GM23338 (cell line): ENCODE data around the gene KIAA1671.

Experiments
- CREB1 ChIP-seq: fragments of 250-450 bp; sonication (Bioruptor Pico); IDR thresholded peaks from 2 replicates; pipeline ENCODE4 v1.5.0; 2020; ENCODE audit warnings: low read depth, mild to moderate bottlenecking, moderate library complexity
- EZH2 ChIP-seq: fragments of 200-600 bp; sonication (generic); IDR thresholded peaks from one replicate; pipeline ENCODE4 v1.8.0; 2017; ENCODE audit warnings: antibody characterized with exemption, mild to moderate bottlenecking, low read depth; ENCODE audit not compliant: unreplicated experiment
- EZH2phosphoT487 ChIP-seq: fragments of 200-600 bp; sonication (generic); IDR thresholded peaks from one replicate; pipeline ENCODE4 v1.8.1; 2018; ENCODE audit warnings: antibody characterized with exemption; ENCODE audit not compliant: unreplicated experiment
- JUNB ChIP-seq: IDR thresholded peaks from one replicate; pipeline ENCODE4 v1.6.1; 2016; ENCODE audit warnings: antibody characterized with exemption; ENCODE audit not compliant: unreplicated experiment
- POLR2AphosphoS5 ChIP-seq: IDR thresholded peaks from 2 replicates; pipeline ENCODE4 v1.6.1; 2016; ENCODE audit warnings: antibody characterized with exemption, low read depth
- STAT1 ChIP-seq: IDR thresholded peaks from one replicate; pipeline ENCODE4 v1.6.1; 2016; ENCODE audit warnings: antibody characterized with exemption; ENCODE audit not compliant: unreplicated experiment
- TF ChIP-seq, protein P1 (sequence below), 2 experiments: fragments of 200-600 bp in 1 of 2; sonication (generic) in 1 of 2; conservative IDR thresholded peaks; 2 replicates each; pipeline versions ENCODE4 v1.5.1 to v1.6.1; 2016 to 2017; ENCODE audit warnings: antibody characterized with exemption in 2 of 2, low read depth in 2 of 2, mild to moderate bottlenecking in 2 of 2, moderate library complexity in 1 of 2
- TF ChIP-seq, protein P2 (sequence below): IDR thresholded peaks from one replicate; pipeline ENCODE4 v1.6.1; 2018; ENCODE audit warnings: antibody characterized with exemption; ENCODE audit not compliant: unreplicated experiment
- TF ChIP-seq, protein P3 (sequence below): fragments of 250-450 bp; sonication (Bioruptor Pico); IDR thresholded peaks from 2 replicates; pipeline ENCODE4 v1.5.0; 2020; ENCODE audit warnings: mild to moderate bottlenecking, moderate library complexity

DNA sequence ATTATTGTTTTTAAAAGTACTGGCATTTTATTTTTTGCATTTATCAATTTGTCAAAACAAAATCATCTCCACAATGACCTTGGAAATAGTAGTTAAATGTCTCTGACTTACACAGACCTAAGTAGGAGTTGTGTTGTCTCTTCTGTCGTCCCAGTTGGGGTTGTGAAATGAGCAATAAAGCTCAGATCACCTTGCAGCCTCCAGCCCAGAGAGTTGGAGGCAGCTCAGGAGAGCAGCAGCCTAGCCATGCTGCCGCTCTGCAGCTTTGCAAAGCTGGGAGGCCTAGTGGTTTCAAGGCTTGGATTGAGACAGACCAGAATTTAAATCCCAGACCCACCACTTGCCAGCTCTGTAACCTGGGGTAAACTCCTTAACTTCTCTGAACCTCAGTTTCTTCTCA lies 181.9 kb downstream of the KIAA1671 start:
- TF ChIP-seq EZH2phosphoT487, result no peak
- TF ChIP-seq, protein P1, sequence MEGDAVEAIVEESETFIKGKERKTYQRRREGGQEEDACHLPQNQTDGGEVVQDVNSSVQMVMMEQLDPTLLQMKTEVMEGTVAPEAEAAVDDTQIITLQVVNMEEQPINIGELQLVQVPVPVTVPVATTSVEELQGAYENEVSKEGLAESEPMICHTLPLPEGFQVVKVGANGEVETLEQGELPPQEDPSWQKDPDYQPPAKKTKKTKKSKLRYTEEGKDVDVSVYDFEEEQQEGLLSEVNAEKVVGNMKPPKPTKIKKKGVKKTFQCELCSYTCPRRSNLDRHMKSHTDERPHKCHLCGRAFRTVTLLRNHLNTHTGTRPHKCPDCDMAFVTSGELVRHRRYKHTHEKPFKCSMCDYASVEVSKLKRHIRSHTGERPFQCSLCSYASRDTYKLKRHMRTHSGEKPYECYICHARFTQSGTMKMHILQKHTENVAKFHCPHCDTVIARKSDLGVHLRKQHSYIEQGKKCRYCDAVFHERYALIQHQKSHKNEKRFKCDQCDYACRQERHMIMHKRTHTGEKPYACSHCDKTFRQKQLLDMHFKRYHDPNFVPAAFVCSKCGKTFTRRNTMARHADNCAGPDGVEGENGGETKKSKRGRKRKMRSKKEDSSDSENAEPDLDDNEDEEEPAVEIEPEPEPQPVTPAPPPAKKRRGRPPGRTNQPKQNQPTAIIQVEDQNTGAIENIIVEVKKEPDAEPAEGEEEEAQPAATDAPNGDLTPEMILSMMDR (conservative IDR thresholded peaks at IDR 0.05; ENCODE audit: low read depth in 2 of 2), result no peak
- TF ChIP-seq EZH2, result no peak
- no peak for TF ChIP-seq POLR2AphosphoS5
- TF ChIP-seq JUNB, result no peak
- TF ChIP-seq STAT1, result no peak
- TF ChIP-seq, protein P2, sequence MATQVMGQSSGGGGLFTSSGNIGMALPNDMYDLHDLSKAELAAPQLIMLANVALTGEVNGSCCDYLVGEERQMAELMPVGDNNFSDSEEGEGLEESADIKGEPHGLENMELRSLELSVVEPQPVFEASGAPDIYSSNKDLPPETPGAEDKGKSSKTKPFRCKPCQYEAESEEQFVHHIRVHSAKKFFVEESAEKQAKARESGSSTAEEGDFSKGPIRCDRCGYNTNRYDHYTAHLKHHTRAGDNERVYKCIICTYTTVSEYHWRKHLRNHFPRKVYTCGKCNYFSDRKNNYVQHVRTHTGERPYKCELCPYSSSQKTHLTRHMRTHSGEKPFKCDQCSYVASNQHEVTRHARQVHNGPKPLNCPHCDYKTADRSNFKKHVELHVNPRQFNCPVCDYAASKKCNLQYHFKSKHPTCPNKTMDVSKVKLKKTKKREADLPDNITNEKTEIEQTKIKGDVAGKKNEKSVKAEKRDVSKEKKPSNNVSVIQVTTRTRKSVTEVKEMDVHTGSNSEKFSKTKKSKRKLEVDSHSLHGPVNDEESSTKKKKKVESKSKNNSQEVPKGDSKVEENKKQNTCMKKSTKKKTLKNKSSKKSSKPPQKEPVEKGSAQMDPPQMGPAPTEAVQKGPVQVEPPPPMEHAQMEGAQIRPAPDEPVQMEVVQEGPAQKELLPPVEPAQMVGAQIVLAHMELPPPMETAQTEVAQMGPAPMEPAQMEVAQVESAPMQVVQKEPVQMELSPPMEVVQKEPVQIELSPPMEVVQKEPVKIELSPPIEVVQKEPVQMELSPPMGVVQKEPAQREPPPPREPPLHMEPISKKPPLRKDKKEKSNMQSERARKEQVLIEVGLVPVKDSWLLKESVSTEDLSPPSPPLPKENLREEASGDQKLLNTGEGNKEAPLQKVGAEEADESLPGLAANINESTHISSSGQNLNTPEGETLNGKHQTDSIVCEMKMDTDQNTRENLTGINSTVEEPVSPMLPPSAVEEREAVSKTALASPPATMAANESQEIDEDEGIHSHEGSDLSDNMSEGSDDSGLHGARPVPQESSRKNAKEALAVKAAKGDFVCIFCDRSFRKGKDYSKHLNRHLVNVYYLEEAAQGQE, result no peak
- TF ChIP-seq, protein P3, sequence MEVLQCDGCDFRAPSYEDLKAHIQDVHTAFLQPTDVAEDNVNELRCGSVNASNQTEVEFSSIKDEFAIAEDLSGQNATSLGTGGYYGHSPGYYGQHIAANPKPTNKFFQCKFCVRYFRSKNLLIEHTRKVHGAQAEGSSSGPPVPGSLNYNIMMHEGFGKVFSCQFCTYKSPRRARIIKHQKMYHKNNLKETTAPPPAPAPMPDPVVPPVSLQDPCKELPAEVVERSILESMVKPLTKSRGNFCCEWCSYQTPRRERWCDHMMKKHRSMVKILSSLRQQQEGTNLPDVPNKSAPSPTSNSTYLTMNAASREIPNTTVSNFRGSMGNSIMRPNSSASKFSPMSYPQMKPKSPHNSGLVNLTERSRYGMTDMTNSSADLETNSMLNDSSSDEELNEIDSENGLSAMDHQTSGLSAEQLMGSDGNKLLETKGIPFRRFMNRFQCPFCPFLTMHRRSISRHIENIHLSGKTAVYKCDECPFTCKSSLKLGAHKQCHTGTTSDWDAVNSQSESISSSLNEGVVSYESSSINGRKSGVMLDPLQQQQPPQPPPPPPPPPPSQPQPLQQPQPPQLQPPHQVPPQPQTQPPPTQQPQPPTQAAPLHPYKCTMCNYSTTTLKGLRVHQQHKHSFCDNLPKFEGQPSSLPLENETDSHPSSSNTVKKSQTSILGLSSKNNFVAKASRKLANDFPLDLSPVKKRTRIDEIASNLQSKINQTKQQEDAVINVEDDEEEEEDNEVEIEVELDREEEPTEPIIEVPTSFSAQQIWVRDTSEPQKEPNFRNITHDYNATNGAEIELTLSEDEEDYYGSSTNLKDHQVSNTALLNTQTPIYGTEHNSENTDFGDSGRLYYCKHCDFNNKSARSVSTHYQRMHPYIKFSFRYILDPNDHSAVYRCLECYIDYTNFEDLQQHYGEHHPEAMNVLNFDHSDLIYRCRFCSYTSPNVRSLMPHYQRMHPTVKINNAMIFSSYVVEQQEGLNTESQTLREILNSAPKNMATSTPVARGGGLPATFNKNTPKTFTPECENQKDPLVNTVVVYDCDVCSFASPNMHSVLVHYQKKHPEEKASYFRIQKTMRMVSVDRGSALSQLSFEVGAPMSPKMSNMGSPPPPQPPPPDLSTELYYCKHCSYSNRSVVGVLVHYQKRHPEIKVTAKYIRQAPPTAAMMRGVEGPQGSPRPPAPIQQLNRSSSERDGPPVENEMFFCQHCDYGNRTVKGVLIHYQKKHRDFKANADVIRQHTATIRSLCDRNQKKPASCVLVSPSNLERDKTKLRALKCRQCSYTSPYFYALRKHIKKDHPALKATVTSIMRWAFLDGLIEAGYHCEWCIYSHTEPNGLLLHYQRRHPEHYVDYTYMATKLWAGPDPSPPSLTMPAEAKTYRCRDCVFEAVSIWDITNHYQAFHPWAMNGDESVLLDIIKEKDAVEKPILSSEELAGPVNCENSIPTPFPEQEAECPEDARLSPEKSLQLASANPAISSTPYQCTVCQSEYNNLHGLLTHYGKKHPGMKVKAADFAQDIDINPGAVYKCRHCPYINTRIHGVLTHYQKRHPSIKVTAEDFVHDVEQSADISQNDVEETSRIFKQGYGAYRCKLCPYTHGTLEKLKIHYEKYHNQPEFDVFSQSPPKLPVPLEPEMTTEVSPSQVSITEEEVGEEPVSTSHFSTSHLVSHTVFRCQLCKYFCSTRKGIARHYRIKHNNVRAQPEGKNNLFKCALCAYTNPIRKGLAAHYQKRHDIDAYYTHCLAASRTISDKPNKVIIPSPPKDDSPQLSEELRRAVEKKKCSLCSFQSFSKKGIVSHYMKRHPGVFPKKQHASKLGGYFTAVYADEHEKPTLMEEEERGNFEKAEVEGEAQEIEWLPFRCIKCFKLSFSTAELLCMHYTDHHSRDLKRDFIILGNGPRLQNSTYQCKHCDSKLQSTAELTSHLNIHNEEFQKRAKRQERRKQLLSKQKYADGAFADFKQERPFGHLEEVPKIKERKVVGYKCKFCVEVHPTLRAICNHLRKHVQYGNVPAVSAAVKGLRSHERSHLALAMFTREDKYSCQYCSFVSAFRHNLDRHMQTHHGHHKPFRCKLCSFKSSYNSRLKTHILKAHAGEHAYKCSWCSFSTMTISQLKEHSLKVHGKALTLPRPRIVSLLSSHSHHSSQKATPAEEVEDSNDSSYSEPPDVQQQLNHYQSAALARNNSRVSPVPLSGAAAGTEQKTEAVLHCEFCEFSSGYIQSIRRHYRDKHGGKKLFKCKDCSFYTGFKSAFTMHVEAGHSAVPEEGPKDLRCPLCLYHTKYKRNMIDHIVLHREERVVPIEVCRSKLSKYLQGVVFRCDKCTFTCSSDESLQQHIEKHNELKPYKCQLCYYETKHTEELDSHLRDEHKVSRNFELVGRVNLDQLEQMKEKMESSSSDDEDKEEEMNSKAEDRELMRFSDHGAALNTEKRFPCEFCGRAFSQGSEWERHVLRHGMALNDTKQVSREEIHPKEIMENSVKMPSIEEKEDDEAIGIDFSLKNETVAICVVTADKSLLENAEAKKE (CRISPR knock-in tag), result no peak
- TF ChIP-seq CREB1 (CRISPR knock-in tag), result no peak
